HTERT RPE-1 (cell line): Measurements from ENCODE around the gene SMU1.

Experiments used
- in situ Hi-C: fragments of 300-500 bp; cut with MboI; formaldehyde crosslinking; loops from 4 replicates; pipeline ENCODE4 v1.14.3; 2020; ENCODE audit warnings: low sequenced_read_pairs

The SMU1 gene

GRCh38 chr9:33048054-33048465 is 28.4 kb downstream of the SMU1 start:
- in situ Hi-C loops = no loop called here

GRCh38 chr9:33046061-33046460 is 30.4 kb downstream of the SMU1 start:
- in situ Hi-C loops = no loop called here

GRCh38 chr9:33044677-33045282 is 31.7 kb downstream of the SMU1 start:
- in situ Hi-C loops = no loop called here

- in situ Hi-C loops = no loop called here
These were observed 32.3 kb downstream of the SMU1 start for GRCh38 chr9:33044162-33044673.

- in situ Hi-C loops = no loop called here
These were observed 32.8 kb downstream of the SMU1 start for GRCh38 chr9:33043671-33044070.

GRCh38 chr9:33042473-33042872 is 34.0 kb downstream of the SMU1 start:
- in situ Hi-C loops = no loop called here

GRCh38 chr9:33041432-33042188 is 34.9 kb downstream of the SMU1 start:
- in situ Hi-C loops = no loop called here

- in situ Hi-C loops = no loop called here
These were observed 35.6 kb downstream of the SMU1 start for GRCh38 chr9:33040792-33041431.

- in situ Hi-C loops = no loop called here
These were observed 43.6 kb downstream of the SMU1 start for GRCh38 chr9:33032865-33033264.

GRCh38 chr9:33032292-33032691 is 44.2 kb downstream of the SMU1 start:
- in situ Hi-C loops = no loop called here

GRCh38 chr9:33030285-33030684 is 46.2 kb downstream of the SMU1 start:
- in situ Hi-C loops = no loop called here

GRCh38 chr9:33029231-33029786 is 47.2 kb downstream of the SMU1 start:
- in situ Hi-C loops = no loop called here

- in situ Hi-C loops = no loop called here
These were observed 50.7 kb downstream of the SMU1 start for GRCh38 chr9:33025572-33026342.

- in situ Hi-C loops = no loop called here
These were observed 51.4 kb downstream of the SMU1 start, which contains the start of gene DNAJA1 for GRCh38 chr9:33024966-33025571. TSS of gene DNAJA1 (plus strand) at chr9:33025273. CDS start at chr9:33026485, 1,212 bp downstream.

- in situ Hi-C loops = no loop called here
These were observed 52.1 kb downstream of the SMU1 start for GRCh38 chr9:33024126-33024965.

GRCh38 chr9:33023661-33024060 is 52.8 kb downstream of the SMU1 start:
- in situ Hi-C loops = no loop called here

- in situ Hi-C loops = no loop called here
These were observed 53.7 kb downstream of the SMU1 start for GRCh38 chr9:33022755-33023154.

- in situ Hi-C loops = no loop called here
These were observed 54.2 kb downstream of the SMU1 start for GRCh38 chr9:33022303-33022702.

GRCh38 chr9:33019797-33020196 is 56.7 kb downstream of the SMU1 start:
- in situ Hi-C loops = no loop called here
